Astrocyte of the spinal cord (primary cell): ENCODE data around the gene DNAJC4.

ENCODE experiments used
- DNase-seq: peaks from one replicate; pipeline ENCODE4 v3.0.0; 2011; ENCODE audit warnings: low read depth, low spot score
- H3K4me3 ChIP-seq: 2 replicates; pipeline ENCODE4 v1.5.1; 2011; ENCODE audit warnings: low read depth, mild to moderate bottlenecking, low read length, moderate library complexity
- in situ Hi-C: cut with HindIII; loops from 2 replicates; pipeline ENCODE4 v1.10.0; 2017; ENCODE audit warnings: low sequenced_read_pairs
- TF ChIP-seq, protein P1 (sequence below): IDR thresholded peaks from 2 replicates; pipeline ENCODE4 v1.5.1; 2012; ENCODE audit warnings: low read depth, mild to moderate bottlenecking, low read length, inconsistent platforms

Gene DNAJC4

DNA sequence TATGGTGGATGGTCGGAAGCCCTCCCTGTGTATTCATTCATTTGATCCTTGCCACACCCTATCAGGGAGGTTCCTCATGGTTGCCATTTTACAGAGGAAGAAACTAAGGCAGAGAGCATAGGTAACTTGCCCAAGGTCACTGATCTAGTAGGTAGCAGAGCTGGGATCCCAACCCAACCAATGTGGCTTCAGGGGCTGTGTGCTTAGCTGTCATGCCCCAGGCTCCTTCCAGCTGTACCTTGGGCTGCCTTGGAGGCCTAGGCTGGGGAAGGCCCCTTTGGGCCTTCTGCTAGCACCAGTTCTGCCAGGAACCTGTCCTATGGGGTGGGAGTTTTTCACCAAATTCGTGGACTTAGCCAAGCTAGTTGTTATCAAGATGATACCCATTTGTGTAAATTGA lies 45.5 kb downstream of the DNAJC4 start:
- no peak overlapping the region for H3K4me3 ChIP-seq
- in situ Hi-C loops, result no loop called here
- no peak for DNase-seq
- TF ChIP-seq, protein P1, sequence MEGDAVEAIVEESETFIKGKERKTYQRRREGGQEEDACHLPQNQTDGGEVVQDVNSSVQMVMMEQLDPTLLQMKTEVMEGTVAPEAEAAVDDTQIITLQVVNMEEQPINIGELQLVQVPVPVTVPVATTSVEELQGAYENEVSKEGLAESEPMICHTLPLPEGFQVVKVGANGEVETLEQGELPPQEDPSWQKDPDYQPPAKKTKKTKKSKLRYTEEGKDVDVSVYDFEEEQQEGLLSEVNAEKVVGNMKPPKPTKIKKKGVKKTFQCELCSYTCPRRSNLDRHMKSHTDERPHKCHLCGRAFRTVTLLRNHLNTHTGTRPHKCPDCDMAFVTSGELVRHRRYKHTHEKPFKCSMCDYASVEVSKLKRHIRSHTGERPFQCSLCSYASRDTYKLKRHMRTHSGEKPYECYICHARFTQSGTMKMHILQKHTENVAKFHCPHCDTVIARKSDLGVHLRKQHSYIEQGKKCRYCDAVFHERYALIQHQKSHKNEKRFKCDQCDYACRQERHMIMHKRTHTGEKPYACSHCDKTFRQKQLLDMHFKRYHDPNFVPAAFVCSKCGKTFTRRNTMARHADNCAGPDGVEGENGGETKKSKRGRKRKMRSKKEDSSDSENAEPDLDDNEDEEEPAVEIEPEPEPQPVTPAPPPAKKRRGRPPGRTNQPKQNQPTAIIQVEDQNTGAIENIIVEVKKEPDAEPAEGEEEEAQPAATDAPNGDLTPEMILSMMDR, result no peak

DNA sequence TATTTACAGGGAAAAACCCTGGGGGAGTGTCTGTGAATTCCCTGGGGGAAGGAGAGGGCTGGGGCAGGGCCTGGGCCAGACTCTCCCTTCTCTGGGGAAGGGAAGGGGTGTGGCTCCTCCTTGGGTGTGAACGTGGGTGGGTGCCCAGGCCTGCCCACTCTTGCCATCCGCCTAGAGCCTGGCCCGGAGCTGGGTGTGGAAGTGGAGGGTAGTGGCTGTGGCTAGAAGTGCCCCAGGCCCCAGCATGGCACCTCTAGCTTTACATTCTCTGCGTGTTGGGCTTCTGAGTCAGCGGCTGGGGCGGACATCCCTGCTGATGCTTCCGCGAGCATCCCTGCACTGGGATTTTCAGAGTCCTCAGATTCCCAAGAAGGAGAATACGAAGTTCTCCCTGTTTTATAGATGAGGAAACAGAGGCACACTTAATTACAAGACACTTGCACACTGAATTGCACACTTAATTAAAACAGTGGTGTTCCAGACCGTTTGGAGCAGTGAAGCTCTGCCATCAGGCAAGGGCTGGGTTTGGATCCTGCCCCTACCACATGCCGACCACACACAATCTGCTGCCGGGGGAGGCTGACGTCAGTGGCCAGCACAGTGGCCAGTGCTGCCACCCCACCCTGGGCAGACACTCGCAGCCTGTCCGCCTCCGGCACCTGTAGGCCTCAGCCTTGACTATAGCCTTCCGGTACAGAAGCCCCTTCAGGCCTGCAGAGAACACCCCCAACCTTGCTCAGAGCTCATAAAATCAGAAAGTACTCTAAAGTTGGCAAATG lies 46.5 kb downstream of the DNAJC4 start:
- TF ChIP-seq, protein P1, result no peak
- no peak overlapping the region for H3K4me3 ChIP-seq
- DNase-seq, result peak; percentile 30
- in situ Hi-C loops, result no loop called here

DNA sequence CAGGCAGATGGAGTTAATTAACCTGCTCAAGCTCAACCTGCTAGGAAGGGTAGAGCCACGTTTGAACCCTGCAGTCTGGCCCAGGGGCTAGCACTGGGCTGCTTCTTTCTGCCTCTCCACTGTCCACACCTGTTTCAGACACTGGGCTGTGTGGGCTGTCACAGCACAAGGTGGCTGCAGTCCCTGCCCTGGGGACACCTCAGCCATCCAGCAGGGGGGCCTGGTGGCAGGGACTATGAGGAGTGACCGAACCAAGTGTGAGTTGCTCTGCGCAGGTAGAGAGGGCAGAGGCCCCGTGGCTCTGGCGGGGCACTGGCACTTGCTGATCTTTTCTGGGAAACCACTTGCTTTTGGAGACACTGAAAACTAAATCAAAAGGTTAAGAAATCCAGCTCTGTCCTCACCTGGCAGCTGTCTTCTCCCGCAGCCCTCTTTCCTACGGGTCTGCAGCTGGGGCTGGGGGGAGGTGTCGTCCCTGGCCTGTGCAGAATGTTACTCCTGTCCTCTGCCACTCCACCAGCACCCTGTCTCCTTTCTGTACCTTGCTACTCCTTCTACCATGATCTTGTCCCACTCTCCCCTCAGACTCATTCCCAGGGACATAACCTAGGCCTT lies 48.3 kb downstream of the DNAJC4 start:
- in situ Hi-C loops, result no loop called here
- no peak for DNase-seq
- no peak overlapping the region for H3K4me3 ChIP-seq
- TF ChIP-seq, protein P1, result no peak

DNA sequence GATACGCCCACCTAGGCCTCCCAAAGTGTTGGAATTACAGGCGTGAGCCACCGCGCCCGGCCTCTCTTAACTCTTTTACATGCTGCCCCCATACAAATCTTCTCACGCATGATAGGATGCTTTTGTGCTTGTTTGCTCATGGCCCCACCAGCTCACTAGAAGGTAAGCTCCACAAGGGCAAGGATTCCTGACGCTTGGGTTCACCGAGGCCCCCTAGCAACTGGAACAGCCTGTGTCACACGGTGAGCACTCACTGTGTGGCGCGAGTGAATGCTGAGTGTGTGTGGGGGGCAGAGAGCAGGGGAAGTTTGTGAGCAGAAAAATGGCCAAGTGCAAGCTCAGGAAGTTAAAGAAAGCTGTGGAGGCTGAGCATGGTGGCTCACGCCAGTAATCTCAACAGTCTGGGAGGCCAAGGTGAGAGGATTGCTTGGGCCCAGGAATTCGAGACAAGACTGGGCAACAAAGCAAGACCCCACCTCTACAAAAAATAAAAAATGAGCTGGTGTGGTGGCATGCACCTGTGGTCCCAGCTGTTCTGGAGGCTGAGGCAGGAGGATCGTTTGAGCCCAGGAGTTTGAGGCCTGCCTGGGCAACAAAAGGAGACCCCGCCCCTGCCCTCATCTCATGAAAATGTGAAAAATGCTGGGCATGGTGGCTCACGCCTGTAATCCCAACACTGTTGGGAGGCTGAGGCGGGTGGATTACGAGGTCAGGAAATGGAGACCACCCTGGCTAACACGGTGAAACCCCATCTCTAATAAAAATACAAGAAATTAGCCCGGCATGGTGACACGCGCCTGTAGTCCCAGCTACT lies 51.8 kb downstream of the DNAJC4 start:
- no peak overlapping the region for H3K4me3 ChIP-seq
- in situ Hi-C loops, result no loop called here
- no peak for DNase-seq
- TF ChIP-seq, protein P1, result no peak

DNA sequence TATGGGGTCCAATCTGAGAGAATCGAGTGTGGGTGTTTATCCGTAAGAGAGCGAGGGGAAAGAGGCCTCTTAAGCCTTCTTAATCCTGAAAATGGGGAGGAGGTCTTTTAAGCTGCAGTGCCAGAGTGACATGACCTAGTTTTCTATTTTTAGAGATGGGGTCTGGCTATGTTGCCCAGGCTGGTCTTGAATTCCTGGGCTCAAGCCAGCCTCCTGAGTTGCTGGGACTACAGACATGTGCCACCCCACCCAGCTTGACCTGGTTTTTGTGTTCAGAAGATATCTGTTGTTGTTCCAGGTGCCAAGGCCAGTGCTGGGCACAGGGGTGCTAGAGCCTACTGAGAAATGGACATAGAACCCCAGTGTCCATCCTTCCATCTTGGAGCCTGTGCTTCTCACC lies 52.7 kb downstream of the DNAJC4 start:
- DNase-seq, result no peak
- in situ Hi-C loops, result no loop called here
- TF ChIP-seq, protein P1, result no peak
- no peak overlapping the region for H3K4me3 ChIP-seq
